ENCODE measurements around the gene LRRC63. TPM values are rescaled to one million over a fixed set of nuclear protein-coding genes. Genes with fewer than 3 reads are reported as not detected.

Gene LRRC63
- polyA plus RNA-seq, 3 donors = 0.04 to 0.34 TPM; not detected in 1

GRCh38 chr13:46290434-46290833, 78.7 kb downstream of the LRRC63 start:
- no peak overlapping the region for H3K27ac ChIP-seq (ENCODE audit: low read depth, low read length)
- 78 to 86% (median 79%) methylated on average over 3 of the region's 3 CpGs for WGBS, 3 donors

GRCh38 chr13:46293436-46293835, 81.7 kb downstream of the LRRC63 start:
- no peak overlapping the region for H3K27ac ChIP-seq (ENCODE audit: low read depth, low read length)
- 64 to 82% (median 67%) methylated on average over 3 of the region's 3 CpGs for WGBS, 3 donors

GRCh38 chr13:46295491-46296114, 83.9 kb downstream of the LRRC63 start:
- WGBS, 3 donors = 14 to 54% (median 22%) methylated on average over 7 of the region's 7 CpGs
- no peak overlapping the region for H3K27ac ChIP-seq (ENCODE audit: low read depth, low read length)

- H3K27ac ChIP-seq (ENCODE audit: low read depth, low read length) = no peak overlapping the region
- WGBS, 3 donors = 50 to 75% (median 52%) methylated on average over 3 of the region's 3 CpGs
Measured at GRCh38 chr13:46296115-46296822, 84.5 kb downstream of the LRRC63 start.

GRCh38 chr13:46296921-46297320, 85.2 kb downstream of the LRRC63 start:
- WGBS, 3 donors = 13 to 65% (median 21%) methylated on average over 3 of the region's 3 CpGs
- H3K27ac ChIP-seq (ENCODE audit: low read depth, low read length) = no peak overlapping the region

- H3K27ac ChIP-seq (ENCODE audit: low read depth, low read length) = no peak overlapping the region
- WGBS, 3 donors = 32 to 40% (median 39%) methylated on average over 3 of the region's 3 CpGs
Measured at GRCh38 chr13:46297361-46297811, 85.7 kb downstream of the LRRC63 start.

- no peak overlapping the region for H3K27ac ChIP-seq (ENCODE audit: low read depth, low read length)
- 41 to 71% (median 42%) methylated on average over 7 of the region's 7 CpGs for WGBS, 3 donors
Measured at GRCh38 chr13:46303742-46304385, 92.1 kb downstream of the LRRC63 start.

- WGBS, 3 donors = 86 to 88% (median 87%) methylated on average over 3 of the region's 3 CpGs
- H3K27ac ChIP-seq (ENCODE audit: low read depth, low read length) = no peak overlapping the region
Measured at GRCh38 chr13:46304546-46304945, 92.8 kb downstream of the LRRC63 start.

- 90 to 96% (median 95%) methylated on average over 1 of the region's 1 CpG for WGBS, 3 donors
- no peak overlapping the region for H3K27ac ChIP-seq (ENCODE audit: low read depth, low read length)
Measured at GRCh38 chr13:46307554-46307953, 95.8 kb downstream of the LRRC63 start.

- 83 to 84% (median 83%) methylated on average over 1 of the region's 1 CpG for WGBS, 3 donors
- H3K27ac ChIP-seq (ENCODE audit: low read depth, low read length) = no peak overlapping the region
Measured at GRCh38 chr13:46310066-46310465, 98.3 kb downstream of the LRRC63 start.

- WGBS, 3 donors = 82 to 97% (median 89%) methylated on average over 2 of the region's 2 CpGs
- H3K27ac ChIP-seq (ENCODE audit: low read depth, low read length) = no peak overlapping the region
Measured at GRCh38 chr13:46311217-46311616, 99.5 kb downstream of the LRRC63 start.

- WGBS, 3 donors = 58 to 77% (median 71%) methylated on average over 1 of the region's 1 CpG
- no peak overlapping the region for H3K27ac ChIP-seq (ENCODE audit: low read depth, low read length)
Measured at GRCh38 chr13:46313024-46313423, 101.3 kb downstream of the LRRC63 start.

GRCh38 chr13:46313432-46314257, 101.9 kb downstream of the LRRC63 start:
- WGBS, 3 donors = 79 to 94% (median 83%) methylated on average over 6 of the region's 6 CpGs
- H3K27ac ChIP-seq (ENCODE audit: low read depth, low read length) = no peak overlapping the region

- no peak overlapping the region for H3K27ac ChIP-seq (ENCODE audit: low read depth, low read length)
- 95 to 96% (median 95%) methylated on average over 1 of the region's 1 CpG for whole genome bisulfite sequencing, 3 donors
Measured at GRCh38 chr13:46314587-46314986, 102.9 kb downstream of the LRRC63 start.

- H3K27ac ChIP-seq (ENCODE audit: low read depth, low read length) = no peak overlapping the region
Measured at GRCh38 chr13:46315036-46315435, 103.3 kb downstream of the LRRC63 start.

- WGBS, 3 donors = 87 to 94% (median 89%) methylated on average over 6 of the region's 6 CpGs
- no peak overlapping the region for H3K27ac ChIP-seq (ENCODE audit: low read depth, low read length)
Measured at GRCh38 chr13:46315491-46316075, 103.9 kb downstream of the LRRC63 start.

- no peak overlapping the region for H3K27ac ChIP-seq (ENCODE audit: low read depth, low read length)
Measured at GRCh38 chr13:46317120-46317519, 105.4 kb downstream of the LRRC63 start.

GRCh38 chr13:46318986-46319385, 107.3 kb downstream of the LRRC63 start:
- no peak overlapping the region for H3K27ac ChIP-seq (ENCODE audit: low read depth, low read length)
- WGBS, 3 donors = 91 to 100% (median 97%) methylated on average over 1 of the region's 1 CpG
